Mucosa of gallbladder (tissue), 1 donor: ENCODE results near the gene BICDL2. TPM values are rescaled to one million over a fixed set of nuclear protein-coding genes. Genes with fewer than 3 reads are reported as not detected.

ENCODE experiments used
- DNase-seq: peaks from one replicate; pipeline ENCODE4 v3.0.0-alpha.2; 2020; ENCODE audit warnings: low spot score
- total RNA-seq: library from RNA; stranded (reverse); gene quantifications from one replicate; pipeline ENCODE4 v1.2.1, GENCODE V29; 2021
- donor health status: DM: no; HTN: no; CAD: no.

Gene BICDL2
- total RNA-seq, 1 donor from 2014 or later, result 86.1 TPM

GRCh38 chr16:2985893-2986355, 50.8 kb downstream of the BICDL2 start:
- no peak for DNase-seq

DNA sequence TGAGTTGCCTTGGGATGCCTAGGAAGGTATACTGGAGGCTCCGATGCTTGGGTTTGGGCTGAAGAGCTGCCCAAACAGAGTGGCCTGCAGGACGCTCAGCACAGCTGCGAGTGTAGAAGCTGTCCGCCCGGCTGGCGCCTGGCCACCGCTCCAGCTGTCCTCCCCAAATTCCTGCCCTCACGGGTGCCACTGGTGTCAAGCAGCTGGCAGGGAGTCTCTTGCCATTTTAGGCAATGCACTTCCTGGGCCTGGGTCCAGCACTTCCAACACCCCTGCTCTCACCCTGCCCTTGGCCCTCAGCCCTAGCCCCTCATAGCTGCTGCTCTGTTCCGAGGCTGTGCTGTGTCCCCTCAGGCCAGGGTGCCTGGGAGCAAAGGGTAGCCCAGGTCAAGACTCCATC, 51.3 kb downstream of the BICDL2 start:
- DNase-seq, result no peak

- DNase-seq, result peak; percentile 80
Measured at GRCh38 chr16:2983706-2984136, 53.0 kb downstream of the BICDL2 start.

DNA sequence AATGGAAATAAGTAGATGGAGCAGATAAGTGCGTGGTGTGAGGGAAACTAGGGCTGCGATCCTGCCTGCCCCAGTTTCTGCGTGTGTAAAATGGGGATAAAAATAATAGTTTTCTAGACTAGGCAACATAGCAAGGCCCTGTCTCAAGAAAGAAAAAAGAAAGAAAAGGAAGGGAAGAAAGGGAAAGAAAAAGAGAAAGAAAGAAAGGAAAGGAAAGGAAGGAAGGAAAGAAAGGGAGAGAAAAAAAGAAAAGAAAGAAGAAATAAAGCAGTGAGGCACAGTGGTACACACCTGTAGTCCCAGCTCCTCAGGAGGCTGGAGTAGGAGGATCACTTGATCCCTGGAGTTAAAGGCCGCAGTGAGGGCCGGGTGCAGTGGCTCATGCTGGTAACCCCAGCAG, 54.3 kb downstream of the BICDL2 start:
- DNase-seq, result no peak

- no peak for DNase-seq
Measured at GRCh38 chr16:2981899-2982250, 54.9 kb downstream of the BICDL2 start.

DNA sequence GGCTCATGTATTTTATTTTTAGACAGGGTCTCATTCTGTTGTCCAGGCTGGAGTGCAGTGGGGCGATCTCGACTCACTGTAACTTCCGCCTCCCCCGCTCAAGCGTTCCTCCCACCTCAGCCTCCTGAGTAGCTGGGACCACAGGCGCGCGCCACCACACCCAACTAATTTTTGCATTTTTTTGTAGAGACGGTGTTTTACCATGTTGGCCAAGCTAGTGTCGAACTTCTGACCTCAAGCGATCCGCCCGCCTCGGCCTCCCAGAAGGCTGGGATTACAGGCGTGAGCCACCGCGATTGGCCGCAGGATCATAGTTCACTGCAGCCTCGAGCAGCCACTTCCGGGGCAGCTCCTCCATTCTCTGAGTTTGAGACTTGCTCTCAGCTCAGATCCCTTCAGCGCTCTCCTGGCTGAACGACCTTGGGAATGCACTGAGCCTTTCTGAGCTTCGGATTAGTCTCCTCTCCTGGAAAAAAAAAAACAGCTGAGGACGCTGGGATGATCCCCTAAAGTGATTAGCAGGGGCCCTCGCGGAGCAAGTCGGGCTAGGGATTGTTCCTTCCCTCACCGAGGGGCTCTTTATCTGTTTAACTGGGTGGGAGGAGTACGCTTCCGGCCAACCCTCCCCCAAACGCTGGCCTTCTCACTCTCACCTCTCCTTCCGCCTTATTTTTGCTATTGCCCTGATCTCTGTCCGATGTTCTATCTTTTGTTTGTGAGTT, 55.4 kb downstream of the BICDL2 start:
- no peak for DNase-seq

GRCh38 chr16:2980227-2981176, 56.2 kb downstream of the BICDL2 start, which contains the start of gene PKMYT1:
Gene PKMYT1, minus strand, starts transcription at chr16:2980446. Its CDS starts 789 bp downstream, at chr16:2979657.
- peak; percentile 93 for DNase-seq

GRCh38 chr16:2979669-2980226, 57.0 kb downstream of the BICDL2 start:
- DNase-seq, result no peak

Other genes starting within 250 kb of the BICDL2 start
- 1.8 TPM for gene PRSS33, start 249.4 kb downstream of the BICDL2 start, total RNA-seq
- 0.49 TPM for gene PRSS41, start 238.5 kb downstream of the BICDL2 start, total RNA-seq
- 4.4 TPM for gene PRSS21, start 219.7 kb downstream of the BICDL2 start, total RNA-seq
- 55.9 TPM for gene ZG16B, start 206.6 kb downstream of the BICDL2 start, total RNA-seq
- 52.7 TPM for gene PRSS22, start 178.8 kb downstream of the BICDL2 start, total RNA-seq
- gene FLYWCH2, start 153.7 kb downstream of the BICDL2 start, total RNA-seq, result 35.5 TPM
- 57.5 TPM for gene FLYWCH1, start 125.0 kb downstream of the BICDL2 start, total RNA-seq
- gene KREMEN2, start 72.7 kb downstream of the BICDL2 start, total RNA-seq, result not detected
- 33.1 TPM for gene PAQR4, start 67.6 kb downstream of the BICDL2 start, total RNA-seq
- 4.5 TPM for gene PKMYT1, start 56.5 kb downstream of the BICDL2 start, total RNA-seq
- 3.3 TPM for gene CLDN9, start 24.0 kb downstream of the BICDL2 start, total RNA-seq
- 1.1 TPM for gene CLDN6, start 18.8 kb downstream of the BICDL2 start, total RNA-seq
- gene TNFRSF12A, start 16.6 kb downstream of the BICDL2 start, total RNA-seq, result 98.1 TPM
- gene HCFC1R1, start 13.0 kb downstream of the BICDL2 start, total RNA-seq, result 54.6 TPM
- gene THOC6, start 12.9 kb downstream of the BICDL2 start, total RNA-seq, result 20.8 TPM
- gene MMP25, start 9.6 kb upstream of the BICDL2 start, total RNA-seq, result 1.1 TPM
- 134 TPM for gene IL32, start 28.7 kb upstream of the BICDL2 start, total RNA-seq
- gene ZSCAN10, start 62.4 kb upstream of the BICDL2 start, total RNA-seq, result 0.37 TPM
- gene ZNF205, start 75.6 kb upstream of the BICDL2 start, total RNA-seq, result 14.2 TPM
- 18.4 TPM for gene ZNF213, start 98.1 kb upstream of the BICDL2 start, total RNA-seq
- not detected for gene OR1F1, start 151.3 kb upstream of the BICDL2 start, total RNA-seq
- gene ZNF200, start 198.2 kb upstream of the BICDL2 start, total RNA-seq, result 7.6 TPM
- 0.52 TPM for gene MEFV, start 219.7 kb upstream of the BICDL2 start, total RNA-seq
- 23.8 TPM for gene ZNF263, start 246.5 kb upstream of the BICDL2 start, total RNA-seq